ENCODE measurements around the gene ZNF354C.

Gene ZNF354C

GRCh38 chr5:179118756-179119414 is 58.7 kb downstream of the ZNF354C start:
- Histone ChIP-seq H4K20me1 (ENCODE audit: insufficient read depth, low read length) (no peaks in the 10 kb centered on the region), H3K27ac (ENCODE audit: low read length) (no peak overlapping the region), H3K9me3 (ENCODE audit: insufficient read depth, low read length) (no peaks in the 10 kb centered on the region), H3K9ac (ENCODE audit: low read length) (no peak overlapping the region), H2AFZ (ENCODE audit: low read depth, low read length) (no peak overlapping the region), H3K36me3 (replicated peaks; ENCODE audit: low read depth, low read length) (no peaks in the 10 kb centered on the region), H3K4me1 (ENCODE audit: low read length) (no peaks in the 10 kb centered on the region), H3K4me3 (ENCODE audit: low read length) (no peak overlapping the region), H3K27me3 (ENCODE audit: low read depth, low read length) (no peaks in the 10 kb centered on the region), H3K79me2 (ENCODE audit: low read length) (no peaks in the 10 kb centered on the region), H3K4me2 (ENCODE audit: low read length) (no peak overlapping the region)
- TF ChIP-seq EZH2phosphoT487 (IDR thresholded peaks at IDR 0.05; ENCODE audit: low read depth): no peak
- TF ChIP-seq CTCF (IDR thresholded peaks at IDR 0.05; ENCODE audit: low read depth, low read length): no peak

- H3K4me3 ChIP-seq (ENCODE audit: low read length): no peak overlapping the region
- no peak overlapping the region for H3K27ac ChIP-seq (ENCODE audit: low read length)
- H4K20me1 ChIP-seq (ENCODE audit: insufficient read depth, low read length): no peaks in the 10 kb centered on the region
- H3K79me2 ChIP-seq (ENCODE audit: low read length): no peaks in the 10 kb centered on the region
- no peaks in the 10 kb centered on the region for H3K27me3 ChIP-seq (ENCODE audit: low read depth, low read length)
- H2AFZ ChIP-seq (ENCODE audit: low read depth, low read length): no peak overlapping the region
- no peak overlapping the region for H3K9ac ChIP-seq (ENCODE audit: low read length)
- H3K4me2 ChIP-seq (ENCODE audit: low read length): no peak overlapping the region
- no peaks in the 10 kb centered on the region for H3K36me3 ChIP-seq (replicated peaks; ENCODE audit: low read depth, low read length)
- no peaks in the 10 kb centered on the region for H3K9me3 ChIP-seq (ENCODE audit: insufficient read depth, low read length)
- no peaks in the 10 kb centered on the region for H3K4me1 ChIP-seq (ENCODE audit: low read length)
- TF ChIP-seq EZH2phosphoT487 (IDR thresholded peaks at IDR 0.05; ENCODE audit: low read depth) (no peak), CTCF (IDR thresholded peaks at IDR 0.05; ENCODE audit: low read depth, low read length) (no peak)
Measured at GRCh38 chr5:179119415-179120170, 59.4 kb downstream of the ZNF354C start.

GRCh38 chr5:179120421-179120861 is 60.3 kb downstream of the ZNF354C start:
- Histone ChIP-seq H3K4me3 (ENCODE audit: low read length) (no peak overlapping the region), H3K36me3 (replicated peaks; ENCODE audit: low read depth, low read length) (no peaks in the 10 kb centered on the region), H3K4me1 (ENCODE audit: low read length) (no peaks in the 10 kb centered on the region), H3K9ac (ENCODE audit: low read length) (no peak overlapping the region), H3K27ac (ENCODE audit: low read length) (no peak overlapping the region), H3K27me3 (ENCODE audit: low read depth, low read length) (no peaks in the 10 kb centered on the region), H3K4me2 (ENCODE audit: low read length) (no peak overlapping the region), H4K20me1 (ENCODE audit: insufficient read depth, low read length) (no peaks in the 10 kb centered on the region), H3K79me2 (ENCODE audit: low read length) (no peaks in the 10 kb centered on the region), H2AFZ (ENCODE audit: low read depth, low read length) (no peak overlapping the region), H3K9me3 (ENCODE audit: insufficient read depth, low read length) (no peaks in the 10 kb centered on the region)
- TF ChIP-seq CTCF (IDR thresholded peaks at IDR 0.05; ENCODE audit: low read depth, low read length): no peak
- no peak for TF ChIP-seq EZH2phosphoT487 (IDR thresholded peaks at IDR 0.05; ENCODE audit: low read depth)

- H3K79me2 ChIP-seq (ENCODE audit: low read length): no peaks in the 10 kb centered on the region
- no peaks in the 10 kb centered on the region for H3K9me3 ChIP-seq (ENCODE audit: insufficient read depth, low read length)
- no peak overlapping the region for H3K4me2 ChIP-seq (ENCODE audit: low read length)
- no peaks in the 10 kb centered on the region for H3K27me3 ChIP-seq (ENCODE audit: low read depth, low read length)
- H3K4me1 ChIP-seq (ENCODE audit: low read length): no peaks in the 10 kb centered on the region
- TF ChIP-seq CTCF (IDR thresholded peaks at IDR 0.05; ENCODE audit: low read depth, low read length) (no peak), EZH2phosphoT487 (IDR thresholded peaks at IDR 0.05; ENCODE audit: low read depth) (no peak)
- H3K27ac ChIP-seq (ENCODE audit: low read length): no peak overlapping the region
- no peaks in the 10 kb centered on the region for H4K20me1 ChIP-seq (ENCODE audit: insufficient read depth, low read length)
- no peak overlapping the region for H2AFZ ChIP-seq (ENCODE audit: low read depth, low read length)
- H3K9ac ChIP-seq (ENCODE audit: low read length): no peak overlapping the region
- no peak overlapping the region for H3K4me3 ChIP-seq (ENCODE audit: low read length)
- no peaks in the 10 kb centered on the region for H3K36me3 ChIP-seq (replicated peaks; ENCODE audit: low read depth, low read length)
Measured at GRCh38 chr5:179120951-179121666, 60.9 kb downstream of the ZNF354C start.

All from OCI-LY3 (cell line).